Esophagus squamous epithelium (tissue), 5 donors: ENCODE data around the gene LPO. TPM values are rescaled to one million over a fixed set of nuclear protein-coding genes. Genes with fewer than 3 reads are reported as not detected.
A peak's percentile ranks its signal among the peaks of the same experiment; 100 is the strongest.

ENCODE experiments used
- DNase-seq: peaks from one replicate; lab custom pipeline; 2025; lab: John Stamatoyannopoulos, UW
- H3K27ac ChIP-seq, 4 donors: fragments of 200-600 bp; sonication (generic); one replicate each; pipeline ENCODE4 v1.5.1; 2016 to 2019; ENCODE audit warnings: mild to moderate bottlenecking in 1 of 4
- H3K27me3 ChIP-seq, 4 donors: fragments of 200-600 bp; sonication (generic); 1 replicate in 3 of 4; 2 replicates in 1 of 4; pipeline versions ENCODE4 v1.5.1 to v1.6.0; 2017 to 2021; ENCODE audit warnings: antibody characterized with exemption in 1 of 4
- H3K36me3 ChIP-seq, 3 donors: fragments of 200-600 bp; sonication (generic); one replicate each; pipeline ENCODE4 v1.5.1; 2016 to 2019
- H3K4me1 ChIP-seq, 3 donors: fragments of 200-600 bp; sonication (generic); one replicate each; pipeline ENCODE4 v1.5.1; 2017 to 2019
- H3K4me3 ChIP-seq, 4 donors: fragments of 200-600 bp; sonication (generic); 1 replicate in 3 of 4; 2 replicates in 1 of 4; pipeline ENCODE4 v1.5.1; 2016 to 2019; ENCODE audit warnings: mild to moderate bottlenecking in 2 of 4, moderate library complexity in 1 of 4
- H3K9me3 ChIP-seq, 3 donors: fragments of 200-600 bp; sonication (generic); one replicate each; pipeline ENCODE4 v1.5.1; 2016 to 2019
- POLR2A ChIP-seq, 4 donors: fragments of 450-650 bp; IDR thresholded peaks; one replicate each; pipeline ENCODE4 v1.6.1; 2017; ENCODE audit warnings: antibody characterized with exemption in 4 of 4, mild to moderate bottlenecking in 4 of 4, moderate library complexity in 3 of 4
- WGBS, 2 donors: methylation state at CpG; one replicate each; pipeline ENCODE4 v1.1.5; 2018; 5-methylcytosine and 5-hydroxymethylcytosine counted together
- intact Hi-C: fragments of 100-400 bp; cut with DNase I; formaldehyde crosslinking; loops from one replicate; pipeline ENCODE4 v1.15.0; 2022
- total RNA-seq, 4 donors: library from RNA; depleted of rRNA; stranded (reverse); fragments of >200 nt; gene quantifications; one replicate each; pipeline ENCODE4 v1.1.0, GENCODE V29; 2016
- TF ChIP-seq, protein P1 (sequence below), 6 experiments: fragments of 450-650 bp in 4 of 6; fragments of 200-600 bp in 2 of 6; sonication (generic) in 2 of 6; IDR thresholded peaks; one replicate each; pipeline ENCODE4 v1.5.1; 2016 to 2019; ENCODE audit warnings: antibody characterized with exemption in 6 of 6, mild to moderate bottlenecking in 4 of 6, moderate library complexity in 4 of 6
- donor health status: DM: yes; HTN: yes; CAD: no.

LPO gene
- total RNA-seq, 4 donors from 2014 or later, result 0.27 to 2.5 TPM; not detected in 2

DNA sequence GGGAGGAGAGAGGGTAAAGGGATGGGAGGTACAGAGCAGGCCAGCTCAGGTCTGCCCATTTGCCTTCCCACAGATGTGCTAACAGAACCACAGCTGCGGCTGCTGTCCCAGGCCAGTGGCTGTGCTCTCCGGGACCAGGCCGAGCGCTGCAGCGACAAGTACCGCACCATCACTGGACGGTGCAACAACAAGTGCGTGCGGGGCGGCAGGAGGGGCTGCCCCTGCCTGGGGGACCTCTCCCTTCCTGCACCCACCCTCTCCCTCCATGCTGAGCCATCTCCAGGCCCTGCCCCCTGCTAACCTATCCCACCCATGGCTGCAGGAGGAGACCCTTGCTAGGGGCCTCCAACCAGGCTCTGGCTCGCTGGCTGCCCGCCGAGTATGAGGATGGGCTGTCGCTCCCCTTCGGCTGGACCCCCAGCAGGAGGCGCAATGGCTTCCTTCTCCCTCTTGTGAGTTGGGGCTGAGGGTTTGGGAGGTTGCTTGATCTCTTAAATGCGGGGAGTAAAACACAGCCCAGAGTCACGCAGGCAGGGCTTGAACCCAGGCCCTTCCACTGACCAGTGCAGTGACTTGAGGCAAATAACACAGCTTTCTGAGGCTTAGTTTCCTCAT, 44.6 kb upstream of the LPO start:
- H3K27ac ChIP-seq, result no peak overlapping the region
- H3K9me3 ChIP-seq, result no peaks in the 10 kb centered on the region
- H3K4me1 ChIP-seq, result peaks cover 3 to 9% (median 7%) of the 10 kb centered on the region in 3 donors
- TF ChIP-seq POLR2A (IDR thresholded peaks at IDR 0.05), result no peak
- TF ChIP-seq, protein P1, sequence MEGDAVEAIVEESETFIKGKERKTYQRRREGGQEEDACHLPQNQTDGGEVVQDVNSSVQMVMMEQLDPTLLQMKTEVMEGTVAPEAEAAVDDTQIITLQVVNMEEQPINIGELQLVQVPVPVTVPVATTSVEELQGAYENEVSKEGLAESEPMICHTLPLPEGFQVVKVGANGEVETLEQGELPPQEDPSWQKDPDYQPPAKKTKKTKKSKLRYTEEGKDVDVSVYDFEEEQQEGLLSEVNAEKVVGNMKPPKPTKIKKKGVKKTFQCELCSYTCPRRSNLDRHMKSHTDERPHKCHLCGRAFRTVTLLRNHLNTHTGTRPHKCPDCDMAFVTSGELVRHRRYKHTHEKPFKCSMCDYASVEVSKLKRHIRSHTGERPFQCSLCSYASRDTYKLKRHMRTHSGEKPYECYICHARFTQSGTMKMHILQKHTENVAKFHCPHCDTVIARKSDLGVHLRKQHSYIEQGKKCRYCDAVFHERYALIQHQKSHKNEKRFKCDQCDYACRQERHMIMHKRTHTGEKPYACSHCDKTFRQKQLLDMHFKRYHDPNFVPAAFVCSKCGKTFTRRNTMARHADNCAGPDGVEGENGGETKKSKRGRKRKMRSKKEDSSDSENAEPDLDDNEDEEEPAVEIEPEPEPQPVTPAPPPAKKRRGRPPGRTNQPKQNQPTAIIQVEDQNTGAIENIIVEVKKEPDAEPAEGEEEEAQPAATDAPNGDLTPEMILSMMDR (IDR thresholded peaks at IDR 0.05), result no peak
- WGBS, 2 donors, result 74% methylated on average over 7 of the region's 18 CpGs; no CpG with 5 or more reads in 1 of the 2 donors
- H3K27me3 ChIP-seq, result peaks cover 0 to 77% (median 0%) of the 10 kb centered on the region in 4 donors
- H3K36me3 ChIP-seq, result no peaks in the 10 kb centered on the region
- intact Hi-C loops, result no loop called here
- H3K4me3 ChIP-seq, result no peak overlapping the region
- DNase-seq, result no peak

DNA sequence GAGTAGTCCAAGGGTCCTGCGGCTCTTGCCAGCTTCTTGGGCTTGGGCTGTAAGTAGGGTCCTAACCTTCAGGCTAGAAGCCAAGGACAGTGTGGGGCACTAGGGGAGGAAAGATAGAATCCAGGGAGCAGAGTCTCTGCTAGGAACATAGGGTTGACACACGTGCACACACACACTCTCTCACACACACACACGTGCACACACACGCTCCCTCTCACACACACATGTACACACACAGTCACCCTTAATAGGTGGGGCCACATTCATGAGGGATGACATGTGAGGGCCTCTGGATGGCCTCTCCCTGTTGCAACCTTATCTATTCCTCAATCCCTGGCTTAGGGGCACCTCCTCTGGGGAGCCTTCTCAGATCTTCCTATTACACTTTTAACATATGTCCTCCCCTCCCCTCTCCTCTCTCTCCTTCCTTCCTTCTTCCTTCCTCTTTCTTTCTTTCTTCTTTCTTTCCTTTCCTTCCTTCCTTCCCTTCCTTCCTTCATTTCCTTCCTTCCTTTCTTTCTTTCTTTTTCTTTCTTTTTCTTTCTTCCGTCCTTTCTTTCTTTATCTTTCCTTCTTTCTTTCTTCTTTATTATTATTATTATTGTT, 42.8 kb upstream of the LPO start:
- Histone ChIP-seq H3K4me1 (no peaks in the 10 kb centered on the region), H3K9me3 (no peaks in the 10 kb centered on the region), H3K4me3 (no peak overlapping the region), H3K36me3 (no peaks in the 10 kb centered on the region), H3K27me3 (peaks cover 0 to 73% (median 0%) of the 10 kb centered on the region in 4 donors), H3K27ac (no peak overlapping the region)
- intact Hi-C loops, result no loop called here
- DNase-seq, result no peak
- no peak for TF ChIP-seq POLR2A (IDR thresholded peaks at IDR 0.05)
- TF ChIP-seq, protein P1 (IDR thresholded peaks at IDR 0.05), result no peak
- WGBS, 2 donors, result 62 to 82% methylated on average over 3 to 5 of the region's 5 CpGs

DNA sequence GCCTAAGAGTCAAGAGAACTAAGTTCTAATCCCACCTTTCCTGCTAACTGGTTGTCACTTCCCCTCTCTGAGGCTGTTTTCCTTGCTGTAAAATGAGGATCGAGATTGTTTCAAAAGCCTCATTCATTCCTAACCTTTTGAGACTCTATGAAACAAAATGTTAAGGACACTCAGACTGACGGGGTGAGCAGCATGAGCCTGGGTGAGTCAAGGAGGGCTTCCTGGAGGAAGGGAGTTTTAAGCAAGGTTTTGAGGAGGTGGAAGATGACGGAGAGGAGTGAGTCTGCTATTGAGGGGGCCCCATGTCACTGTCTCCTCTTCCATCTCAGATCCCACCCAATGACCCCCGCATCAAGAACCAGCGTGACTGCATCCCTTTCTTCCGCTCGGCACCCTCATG, 41.8 kb upstream of the LPO start:
- WGBS, 2 donors, result 74 to 75% methylated on average over 7 of the region's 7 CpGs
- no peaks in the 10 kb centered on the region for H3K4me1 ChIP-seq
- H3K4me3 ChIP-seq, result no peak overlapping the region
- no peak for TF ChIP-seq POLR2A (IDR thresholded peaks at IDR 0.05)
- TF ChIP-seq, protein P1 (IDR thresholded peaks at IDR 0.05), result no peak
- peaks cover 0 to 65% (median 0%) of the 10 kb centered on the region in 4 donors for H3K27me3 ChIP-seq
- no peaks in the 10 kb centered on the region for H3K36me3 ChIP-seq
- intact Hi-C loops, result no loop called here
- no peak for DNase-seq
- H3K9me3 ChIP-seq, result no peaks in the 10 kb centered on the region
- H3K27ac ChIP-seq, result no peak overlapping the region

DNA sequence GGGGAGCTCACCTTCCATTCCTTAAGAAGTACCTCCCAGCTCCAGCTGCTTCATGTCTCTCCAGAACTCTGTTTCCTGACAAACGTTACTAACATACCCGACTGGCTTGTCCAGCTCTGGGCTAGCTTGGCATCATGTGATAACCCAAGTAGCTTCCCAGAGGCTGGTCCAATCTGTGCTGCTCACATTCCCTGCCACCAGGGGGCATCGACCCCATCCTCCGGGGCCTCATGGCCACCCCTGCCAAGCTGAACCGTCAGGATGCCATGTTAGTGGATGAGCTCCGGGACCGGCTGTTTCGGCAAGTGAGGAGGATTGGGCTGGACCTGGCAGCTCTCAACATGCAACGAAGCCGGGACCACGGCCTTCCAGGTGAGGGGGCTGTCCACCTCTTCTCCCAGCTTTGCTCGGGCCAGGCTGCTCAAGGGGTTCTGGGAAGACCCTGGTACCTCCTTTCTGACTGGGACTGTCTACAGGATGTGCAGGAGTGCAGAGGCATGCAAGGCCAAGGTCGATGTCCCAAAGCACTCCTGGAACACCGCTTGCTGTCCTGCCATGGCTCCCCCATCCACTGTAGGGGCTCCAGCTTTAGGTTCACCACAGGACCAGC, 38.3 kb upstream of the LPO start:
- 50 to 53% methylated on average over 3 of the region's 14 CpGs for WGBS, 2 donors
- Histone ChIP-seq H3K36me3 (peaks cover 0 to 4% (median 0%) of the 10 kb centered on the region in 3 donors), H3K9me3 (no peaks in the 10 kb centered on the region), H3K4me3 (no peak overlapping the region), H3K27me3 (peaks cover 0 to 37% (median 0%) of the 10 kb centered on the region in 4 donors), H3K4me1 (no peaks in the 10 kb centered on the region), H3K27ac (no peak overlapping the region)
- no peak for TF ChIP-seq POLR2A (IDR thresholded peaks at IDR 0.05)
- TF ChIP-seq, protein P1 (IDR thresholded peaks at IDR 0.05), result peak in 5 of 6 experiments; percentile 19 to 53 (median 30)
- DNase-seq, result no peak
- intact Hi-C loops, result no loop called here

DNA sequence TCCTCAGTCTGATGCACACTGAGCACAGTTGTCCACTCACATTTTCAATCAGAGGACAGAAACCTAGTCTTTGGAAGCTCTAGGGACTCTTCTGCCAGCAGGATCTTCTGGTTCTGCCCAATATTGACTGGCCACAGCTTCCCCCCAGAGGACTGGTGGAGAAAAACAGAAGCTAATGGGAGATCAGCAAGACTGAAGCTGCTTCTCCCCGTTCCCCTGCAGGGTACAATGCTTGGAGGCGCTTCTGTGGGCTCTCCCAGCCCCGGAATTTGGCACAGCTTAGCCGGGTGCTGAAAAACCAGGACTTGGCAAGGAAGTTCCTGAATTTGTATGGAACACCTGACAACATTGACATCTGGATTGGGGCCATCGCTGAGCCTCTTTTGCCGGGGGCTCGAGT, 35.5 kb upstream of the LPO start:
- no peak for DNase-seq
- no peak overlapping the region for H3K4me3 ChIP-seq
- intact Hi-C loops, result no loop called here
- H3K4me1 ChIP-seq, result no peaks in the 10 kb centered on the region
- H3K36me3 ChIP-seq, result peaks cover 0 to 31% (median 11%) of the 10 kb centered on the region in 3 donors
- H3K9me3 ChIP-seq, result no peaks in the 10 kb centered on the region
- WGBS, 2 donors, result 35 to 63% methylated on average over 3 to 6 of the region's 7 CpGs
- no peak overlapping the region for H3K27ac ChIP-seq
- peaks cover 0 to 21% (median 0%) of the 10 kb centered on the region in 4 donors for H3K27me3 ChIP-seq
- TF ChIP-seq, protein P1 (IDR thresholded peaks at IDR 0.05), result no peak
- TF ChIP-seq POLR2A (IDR thresholded peaks at IDR 0.05), result no peak
